GM12878 (cell line): ENCODE measurements around the gene PLEKHJ1.

Experiments used
- CTCF ChIP-seq, 3 experiments: IDR thresholded peaks in 2 of 3; conservative IDR thresholded peaks in 1 of 3; 2 replicates each; pipeline ENCODE4 v1.5.1; 2011; ENCODE audit warnings: low read depth in 3 of 3, low read length in 3 of 3, mild to moderate bottlenecking in 3 of 3, control low read depth in 2 of 3, moderate library complexity in 2 of 3, inconsistent platforms in 1 of 3, mixed read lengths in 1 of 3; ENCODE audit not compliant: control insufficient read depth in 2 of 3, insufficient read depth in 1 of 3; ENCODE audit errors: extremely low read depth in 1 of 3
- JUND ChIP-seq: IDR thresholded peaks from 2 replicates; pipeline ENCODE4 v1.6.1; 2012; ENCODE audit warnings: low read depth, mild to moderate bottlenecking, low read length, improper control_type of control experiment, moderate library complexity
- RAD21 ChIP-seq: IDR thresholded peaks from 2 replicates; pipeline ENCODE4 v1.6.1; 2011; ENCODE audit warnings: mild to moderate bottlenecking, low read depth, low read length, moderate library complexity; ENCODE audit not compliant: insufficient read depth
- ZSCAN29 ChIP-seq: fragments of 450-650 bp; IDR thresholded peaks from 2 replicates; pipeline ENCODE4 v1.6.1; 2017; ENCODE audit warnings: mild to moderate bottlenecking, moderate library complexity

- TF ChIP-seq RAD21 (peak; percentile 25; the same call in 1 of the 2 replicates), JUND (no peak), CTCF (IDR thresholded peaks at IDR 0.05 in 2 of 3, conservative IDR thresholded peaks at IDR 0.05 in 1 of 3; ENCODE audit: control insufficient read depth in 2 of 3, extremely low read depth in 1 of 3, insufficient read depth in 1 of 3, low read depth in 3 of 3, low read length in 3 of 3) (peak in 2 of 3 experiments; percentile 10 to 29; a peak in 2 of 6 replicates), ZSCAN29 (no peak)
These were observed 4.4 kb downstream of the PLEKHJ1 start for GRCh38 chr19:2231621-2232221.
